Measurements from ENCODE around the gene BMP8A.
"Not testable (repeated sequence)": the region's sequence is repeated elsewhere in the genome, so short reads cannot be mapped to it uniquely, and the experiment has no call there.

Gene BMP8A

GRCh38 chr1:39488793-39489566 lies 2.5 kb upstream of the BMP8A start:
- H3K27me3 ChIP-seq (ENCODE audit: insufficient read depth, low read length, poor library complexity), result no peaks in the 10 kb centered on the region
- peaks cover 5% of the 10 kb centered on the region; the same call in 1 of the 2 replicates for H4K20me1 ChIP-seq (ENCODE audit: insufficient read depth, low read length)
- H3K4me3 ChIP-seq (ENCODE audit: low read depth in 1 of 2, low read length in 2 of 2), result no peak overlapping the region
- H3K4me2 ChIP-seq (ENCODE audit: insufficient read depth, low read length), result no peak overlapping the region
- no peak overlapping the region for H2AFZ ChIP-seq (ENCODE audit: low read depth, low read length)
- no peak for ATAC-seq (ENCODE audit: insufficient read depth, low read depth)
- peaks cover 5% of the 10 kb centered on the region for H3K4me1 ChIP-seq (ENCODE audit: insufficient read depth, low read length)
- TF ChIP-seq CTCF (IDR thresholded peaks at IDR 0.05; ENCODE audit: borderline replicate concordance, extremely low read depth, low read length, poor library complexity, severe bottlenecking) (no peak), EZH2 (IDR thresholded peaks at IDR 0.05; ENCODE audit: borderline replicate concordance, low read depth, low read length, severe bottlenecking) (no peak)
- H3K9me3 ChIP-seq (ENCODE audit: insufficient read depth, low read length, severe bottlenecking), result no peaks in the 10 kb centered on the region
- H3K36me3 ChIP-seq (ENCODE audit: insufficient read depth, low read length), result peaks cover 37% of the 10 kb centered on the region
- H3K27ac ChIP-seq (ENCODE audit: low read length), result no peak overlapping the region
- no peak overlapping the region for H3K9ac ChIP-seq (ENCODE audit: low read depth, low read length)
- H3K79me2 ChIP-seq (ENCODE audit: insufficient read depth, low read length), result no peaks in the 10 kb centered on the region
- no peak for DNase-seq

DNA sequence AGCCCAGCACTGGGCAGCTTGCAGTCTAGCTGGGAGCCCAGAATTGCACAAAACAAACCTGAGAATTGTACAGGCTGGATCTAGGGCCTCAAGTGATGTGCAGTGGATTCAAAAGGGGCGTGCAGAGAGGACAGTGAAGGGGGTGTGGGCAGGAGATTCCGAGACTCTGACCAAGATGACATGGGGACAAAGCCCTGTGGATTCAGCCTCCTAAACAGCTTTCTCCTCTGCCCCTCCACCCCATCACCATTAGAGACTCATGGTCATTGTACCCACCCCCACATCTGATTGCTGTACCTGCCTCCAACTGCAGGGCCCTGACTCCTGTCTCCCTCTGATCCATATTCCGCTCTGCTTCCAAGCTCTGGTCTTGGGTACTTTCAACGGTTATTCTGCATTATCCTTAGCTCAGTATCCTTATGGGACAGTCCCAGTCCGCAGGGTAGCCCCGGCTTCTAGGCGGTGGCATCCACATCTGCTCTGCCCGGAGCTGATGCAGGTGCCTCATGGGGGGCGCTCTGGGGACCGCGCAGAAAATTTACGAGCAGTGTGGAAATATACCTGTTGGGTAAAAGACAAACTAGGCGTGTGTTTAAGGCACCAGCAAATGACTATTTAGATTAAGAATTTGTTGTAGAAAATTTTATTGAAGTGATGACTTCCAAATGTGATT lies 1.7 kb upstream of the BMP8A start:
- no peak for DNase-seq
- H3K36me3 ChIP-seq (ENCODE audit: insufficient read depth, low read length), result peaks cover 32% of the 10 kb centered on the region
- no peak overlapping the region for H2AFZ ChIP-seq (ENCODE audit: low read depth, low read length)
- no peak for ATAC-seq (ENCODE audit: insufficient read depth, low read depth)
- H3K27ac ChIP-seq (ENCODE audit: low read length), result no peak overlapping the region
- H4K20me1 ChIP-seq (ENCODE audit: insufficient read depth, low read length), result peaks cover 5% of the 10 kb centered on the region; the same call in 1 of the 2 replicates
- no peak overlapping the region for H3K4me2 ChIP-seq (ENCODE audit: insufficient read depth, low read length)
- no peaks in the 10 kb centered on the region for H3K9me3 ChIP-seq (ENCODE audit: insufficient read depth, low read length, severe bottlenecking)
- no peak overlapping the region for H3K4me3 ChIP-seq (ENCODE audit: low read depth in 1 of 2, low read length in 2 of 2)
- no peaks in the 10 kb centered on the region for H3K27me3 ChIP-seq (ENCODE audit: insufficient read depth, low read length, poor library complexity)
- H3K79me2 ChIP-seq (ENCODE audit: insufficient read depth, low read length), result no peaks in the 10 kb centered on the region
- H3K4me1 ChIP-seq (ENCODE audit: insufficient read depth, low read length), result peaks cover 5% of the 10 kb centered on the region
- H3K9ac ChIP-seq (ENCODE audit: low read depth, low read length), result no peak overlapping the region
- TF ChIP-seq EZH2 (IDR thresholded peaks at IDR 0.05; ENCODE audit: borderline replicate concordance, low read depth, low read length, severe bottlenecking) (no peak), CTCF (IDR thresholded peaks at IDR 0.05; ENCODE audit: borderline replicate concordance, extremely low read depth, low read length, poor library complexity, severe bottlenecking) (no peak)

GRCh38 chr1:39490596-39491145 lies 765 bp upstream of the BMP8A start:
- no peaks in the 10 kb centered on the region for H3K9me3 ChIP-seq (ENCODE audit: insufficient read depth, low read length, severe bottlenecking)
- ATAC-seq (ENCODE audit: insufficient read depth, low read depth), result no peak
- no peak overlapping the region for H3K4me2 ChIP-seq (ENCODE audit: insufficient read depth, low read length)
- no peak overlapping the region for H2AFZ ChIP-seq (ENCODE audit: low read depth, low read length)
- TF ChIP-seq EZH2 (IDR thresholded peaks at IDR 0.05; ENCODE audit: borderline replicate concordance, low read depth, low read length, severe bottlenecking) (no peak), CTCF (IDR thresholded peaks at IDR 0.05; ENCODE audit: borderline replicate concordance, extremely low read depth, low read length, poor library complexity, severe bottlenecking) (no peak)
- no peak for DNase-seq
- no peaks in the 10 kb centered on the region for H3K79me2 ChIP-seq (ENCODE audit: insufficient read depth, low read length)
- H3K4me1 ChIP-seq (ENCODE audit: insufficient read depth, low read length), result peaks cover 5% of the 10 kb centered on the region
- no peak overlapping the region for H3K9ac ChIP-seq (ENCODE audit: low read depth, low read length)
- H4K20me1 ChIP-seq (ENCODE audit: insufficient read depth, low read length), result peaks cover 5% of the 10 kb centered on the region; the same call in 1 of the 2 replicates
- peak overlapping the region in 1 of 2 experiments; percentile 54; a peak in 1 of 4 replicates for H3K4me3 ChIP-seq (ENCODE audit: low read depth in 1 of 2, low read length in 2 of 2)
- peaks cover 23% of the 10 kb centered on the region for H3K36me3 ChIP-seq (ENCODE audit: insufficient read depth, low read length)
- H3K27me3 ChIP-seq (ENCODE audit: insufficient read depth, low read length, poor library complexity), result no peaks in the 10 kb centered on the region
- no peak overlapping the region for H3K27ac ChIP-seq (ENCODE audit: low read length)

DNA sequence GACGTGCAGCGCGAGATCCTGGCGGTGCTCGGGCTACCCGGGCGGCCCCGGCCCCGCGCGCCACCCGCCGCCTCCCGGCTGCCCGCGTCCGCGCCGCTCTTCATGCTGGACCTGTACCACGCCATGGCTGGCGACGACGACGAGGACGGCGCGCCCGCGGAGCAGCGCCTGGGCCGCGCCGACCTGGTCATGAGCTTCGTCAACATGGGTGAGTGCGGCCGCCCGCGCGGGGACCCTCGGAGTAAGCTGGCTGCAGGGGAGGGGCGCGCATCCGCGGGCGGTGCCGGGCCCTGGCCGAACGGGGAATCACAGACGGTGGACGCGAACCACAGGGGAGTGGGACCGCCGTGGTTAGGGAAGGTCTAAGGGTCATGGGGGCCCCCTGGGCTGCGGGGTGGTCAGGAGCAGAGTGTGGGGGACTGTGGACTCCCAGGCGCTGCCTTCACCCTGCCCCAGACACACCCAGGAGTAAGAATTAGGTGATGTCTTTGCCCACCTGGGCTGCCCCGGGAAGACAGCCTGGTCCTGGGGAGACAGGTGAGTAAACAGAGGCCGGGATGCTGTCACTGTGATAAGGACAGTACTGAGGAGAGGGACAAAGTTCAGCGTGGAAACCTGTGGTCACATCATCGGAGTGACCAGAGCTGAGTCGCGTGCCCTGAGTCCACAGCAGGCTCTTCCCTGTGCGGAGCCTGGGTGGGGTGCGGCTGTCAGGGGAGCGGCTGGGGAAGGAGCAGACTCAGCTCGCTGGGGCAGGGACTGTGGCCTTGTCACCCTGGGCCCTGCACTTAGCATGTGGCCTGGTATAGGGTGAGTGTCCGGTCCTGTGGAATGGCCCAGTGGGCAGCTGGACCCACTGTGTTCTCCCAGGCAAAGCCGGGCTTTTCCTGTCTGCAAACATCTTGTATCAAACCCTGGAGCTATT lies 944 bp downstream of the BMP8A start:
- not testable (repeated sequence) for H3K4me3 ChIP-seq (ENCODE audit: low read depth in 1 of 2, low read length in 2 of 2); H3K4me2 ChIP-seq (ENCODE audit: insufficient read depth, low read length); H3K36me3 ChIP-seq (ENCODE audit: insufficient read depth, low read length); H3K9me3 ChIP-seq (ENCODE audit: insufficient read depth, low read length, severe bottlenecking); H3K27me3 ChIP-seq (ENCODE audit: insufficient read depth, low read length, poor library complexity); ATAC-seq (ENCODE audit: insufficient read depth, low read depth); H3K4me1 ChIP-seq (ENCODE audit: insufficient read depth, low read length); H4K20me1 ChIP-seq (ENCODE audit: insufficient read depth, low read length); H3K9ac ChIP-seq (ENCODE audit: low read depth, low read length); H3K27ac ChIP-seq (ENCODE audit: low read length); H2AFZ ChIP-seq (ENCODE audit: low read depth, low read length); H3K79me2 ChIP-seq (ENCODE audit: insufficient read depth, low read length); DNase-seq

Data from DND-41 (cell line).